D721Med (cell line): Measurements from ENCODE around the gene LMF1.

Source experiments
- DNase-seq: peaks from one replicate; pipeline ENCODE4 v3.0.0; 2011; ENCODE audit warnings: low spot score; ENCODE audit not compliant: insufficient read length
- FAIRE-seq: peaks from 2 replicates; lab custom pipeline; 2011; peaks lifted over from hg19 to GRCh38; lab: Jason Lieb, UNC
- TF ChIP-seq, protein P1 (sequence below): IDR thresholded peaks from 2 replicates; pipeline ENCODE4 v1.5.1; 2012; ENCODE audit warnings: mild to moderate bottlenecking, control low read depth; ENCODE audit not compliant: insufficient read depth; ENCODE audit errors: missing control alignments

Gene LMF1

DNA sequence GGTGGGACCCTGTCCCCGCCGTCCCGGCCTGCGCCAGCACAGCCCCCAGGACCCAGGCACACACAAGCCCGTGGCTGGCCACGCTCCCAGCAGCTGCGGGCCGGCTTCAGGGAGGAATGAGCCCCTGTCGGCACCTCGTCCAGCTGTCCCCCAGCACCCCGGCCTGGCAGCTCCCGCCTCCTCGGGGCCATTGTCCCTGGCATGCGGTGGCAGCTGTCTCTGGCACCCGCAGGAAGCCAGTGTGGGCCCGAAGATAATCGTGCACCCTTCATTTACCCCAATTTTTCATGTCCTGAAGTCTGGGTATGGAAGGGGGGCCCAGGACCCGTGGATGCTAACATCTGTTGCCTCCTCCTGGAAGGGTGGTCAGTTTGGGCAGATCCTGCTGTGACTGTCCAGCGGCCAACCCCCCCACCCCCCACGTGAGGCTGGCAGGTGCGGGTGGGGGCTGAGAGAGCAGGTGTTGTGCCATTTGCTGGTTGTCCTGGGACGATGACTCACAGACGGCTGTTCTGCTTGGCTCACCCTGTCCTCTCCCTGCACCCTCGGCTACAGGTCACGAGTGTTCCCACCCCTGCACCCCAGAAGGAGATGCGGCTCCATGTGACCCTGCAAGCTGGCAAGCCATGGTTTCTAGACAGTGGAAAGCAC is 4.0 kb upstream of the LMF1 start:
- TF ChIP-seq, protein P1, sequence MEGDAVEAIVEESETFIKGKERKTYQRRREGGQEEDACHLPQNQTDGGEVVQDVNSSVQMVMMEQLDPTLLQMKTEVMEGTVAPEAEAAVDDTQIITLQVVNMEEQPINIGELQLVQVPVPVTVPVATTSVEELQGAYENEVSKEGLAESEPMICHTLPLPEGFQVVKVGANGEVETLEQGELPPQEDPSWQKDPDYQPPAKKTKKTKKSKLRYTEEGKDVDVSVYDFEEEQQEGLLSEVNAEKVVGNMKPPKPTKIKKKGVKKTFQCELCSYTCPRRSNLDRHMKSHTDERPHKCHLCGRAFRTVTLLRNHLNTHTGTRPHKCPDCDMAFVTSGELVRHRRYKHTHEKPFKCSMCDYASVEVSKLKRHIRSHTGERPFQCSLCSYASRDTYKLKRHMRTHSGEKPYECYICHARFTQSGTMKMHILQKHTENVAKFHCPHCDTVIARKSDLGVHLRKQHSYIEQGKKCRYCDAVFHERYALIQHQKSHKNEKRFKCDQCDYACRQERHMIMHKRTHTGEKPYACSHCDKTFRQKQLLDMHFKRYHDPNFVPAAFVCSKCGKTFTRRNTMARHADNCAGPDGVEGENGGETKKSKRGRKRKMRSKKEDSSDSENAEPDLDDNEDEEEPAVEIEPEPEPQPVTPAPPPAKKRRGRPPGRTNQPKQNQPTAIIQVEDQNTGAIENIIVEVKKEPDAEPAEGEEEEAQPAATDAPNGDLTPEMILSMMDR = no peak
- DNase-seq (no peak), FAIRE-seq (no peak)

DNA sequence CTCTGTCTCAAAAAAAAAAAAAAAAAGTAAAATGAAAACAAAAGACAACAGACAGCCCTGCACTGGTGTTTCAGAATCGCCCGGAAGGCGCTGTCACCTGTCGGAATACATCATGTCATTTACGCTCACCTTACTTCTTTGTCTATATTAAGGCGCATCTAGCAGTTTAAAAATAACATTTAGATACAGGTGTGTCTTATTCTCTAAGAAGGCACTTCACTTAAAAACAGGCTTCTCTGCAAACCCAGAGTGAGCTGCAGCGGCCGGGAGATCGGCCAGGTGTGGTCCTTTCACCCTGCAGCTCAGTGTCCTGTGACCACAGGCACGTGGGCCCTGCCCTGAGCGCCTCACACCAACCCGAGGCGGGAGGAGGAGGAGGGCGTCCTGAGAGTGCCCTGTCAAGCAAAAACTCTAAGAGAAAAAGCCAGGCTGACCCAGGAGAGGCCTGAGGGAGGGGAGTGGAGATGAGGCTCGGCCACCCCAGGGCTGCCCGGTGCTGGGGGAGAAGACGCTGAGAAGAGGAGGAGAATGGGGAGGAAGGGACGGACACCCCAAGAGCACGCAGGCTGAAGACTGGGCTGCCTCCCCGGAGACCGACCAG is 3.3 kb upstream of the LMF1 start:
- FAIRE-seq (no peak), DNase-seq (no peak)
- TF ChIP-seq, protein P1 = no peak

DNA sequence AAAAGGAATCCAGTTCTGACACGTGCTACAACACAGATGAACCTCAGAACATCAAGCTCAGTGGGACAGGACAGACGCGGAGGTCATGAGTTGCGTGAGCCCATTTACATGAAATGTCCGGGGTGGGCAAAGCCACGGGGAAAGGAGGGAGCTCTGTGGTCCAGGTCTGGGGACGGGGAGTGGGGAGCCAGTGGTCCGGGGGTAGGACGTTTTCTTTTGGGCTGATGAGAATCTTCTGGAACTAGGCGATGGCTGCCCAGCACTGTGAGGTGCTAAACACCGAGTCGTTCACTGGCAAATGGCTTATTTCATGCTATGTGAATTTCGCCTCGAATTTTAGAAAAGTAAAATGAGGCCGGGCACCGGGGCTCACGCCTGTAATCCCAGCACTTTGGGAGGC is 2.6 kb upstream of the LMF1 start:
- TF ChIP-seq, protein P1 = no peak
- no peak for FAIRE-seq
- no peak for DNase-seq

DNA sequence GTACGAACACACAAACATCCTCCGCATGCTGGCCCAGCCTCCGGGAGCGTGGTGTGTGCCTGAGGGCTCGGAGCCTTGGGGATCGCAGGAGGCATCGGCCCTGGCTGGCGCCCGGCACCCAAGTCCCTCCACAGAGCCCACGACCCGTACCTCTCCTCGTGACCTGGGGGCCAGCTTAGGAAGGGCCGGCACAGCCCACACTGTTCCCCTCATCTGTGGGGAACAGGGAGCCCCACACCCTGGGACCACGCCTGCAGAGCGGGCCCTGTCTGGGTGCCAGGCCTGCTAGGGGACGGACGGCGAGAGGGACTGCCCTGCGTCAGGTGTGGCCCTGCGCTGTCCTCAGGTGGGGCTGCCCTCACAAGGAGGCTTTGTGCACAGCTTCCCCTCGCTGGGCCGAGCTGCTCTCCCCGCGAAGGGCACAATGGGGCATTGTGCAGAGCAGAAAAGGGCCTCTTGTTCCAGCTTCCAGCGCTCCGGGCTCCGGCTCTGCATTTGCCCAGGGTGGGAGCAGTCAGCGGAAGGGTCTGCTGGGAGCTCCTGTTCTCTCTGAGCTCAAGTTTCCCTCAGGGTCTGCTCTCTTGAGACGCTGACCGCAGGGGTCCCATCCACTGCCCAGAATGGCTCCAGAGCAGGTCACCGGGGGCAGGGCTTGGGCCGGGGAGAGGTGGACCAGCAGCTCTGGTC is 1.7 kb upstream of the LMF1 start:
- DNase-seq (no peak), FAIRE-seq (no peak)
- TF ChIP-seq, protein P1 = no peak

DNA sequence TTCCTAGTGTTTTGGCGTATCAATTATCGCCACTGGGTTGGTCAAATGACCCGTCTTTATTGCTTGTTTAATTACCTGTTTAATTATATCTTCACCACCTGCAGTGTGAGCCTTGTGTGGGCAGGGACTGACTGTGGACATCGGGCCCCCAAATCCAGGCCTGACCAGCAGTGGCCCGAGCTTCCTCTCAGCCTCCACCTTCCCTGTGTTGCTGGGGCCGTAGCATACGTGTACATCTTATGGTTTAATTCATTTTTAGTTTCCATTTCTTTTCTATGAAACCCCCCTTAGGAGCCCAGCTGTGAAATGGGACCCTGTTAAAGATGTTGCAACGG is 1.2 kb upstream of the LMF1 start:
- DNase-seq (no peak), FAIRE-seq (no peak)
- TF ChIP-seq, protein P1 = no peak

DNA sequence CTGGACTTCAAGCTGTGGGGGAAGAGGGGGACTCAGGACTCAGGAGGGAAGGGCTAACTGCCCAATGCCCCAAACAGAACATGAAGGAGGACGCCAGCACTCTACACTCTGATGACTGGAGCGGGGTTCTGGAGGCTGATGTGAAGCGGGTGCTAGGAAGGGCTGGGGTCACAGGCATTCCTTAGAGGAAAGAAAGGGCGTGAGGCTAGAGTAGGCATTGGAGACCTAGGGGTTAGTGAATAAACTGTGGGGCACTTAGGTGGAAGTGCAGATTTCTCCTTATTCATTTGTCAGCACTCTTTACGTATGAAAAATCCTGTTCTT is 760 bp upstream of the LMF1 start:
- FAIRE-seq (no peak), DNase-seq (no peak)
- TF ChIP-seq, protein P1 = no peak

DNA sequence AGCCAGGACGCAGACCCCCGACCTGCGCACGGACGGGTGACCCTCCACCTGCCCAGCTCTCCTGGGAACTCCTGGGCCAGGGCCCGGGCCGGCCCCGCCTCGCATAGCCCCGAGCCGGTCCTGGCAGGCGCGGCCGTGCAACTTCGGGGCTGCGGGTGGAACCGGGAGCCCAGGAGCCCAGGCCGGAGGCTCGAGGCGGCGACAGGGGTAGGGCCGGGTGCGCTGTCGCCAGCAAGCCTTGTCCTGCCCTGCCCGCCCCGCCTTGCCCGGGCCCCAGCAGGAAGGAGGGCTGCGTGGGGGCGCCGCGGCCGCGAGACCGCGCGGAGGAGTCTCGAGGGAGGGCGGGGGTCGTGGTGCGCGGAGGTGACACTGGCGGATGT is 408 bp downstream of the LMF1 start:
- no peak for DNase-seq
- TF ChIP-seq, protein P1 = no peak
- FAIRE-seq = no peak
